Endothelial cell of umbilical vein (primary cell): ENCODE measurements around the gene LSM3. TPM values are rescaled to one million over a fixed set of nuclear protein-coding genes. Genes with fewer than 3 reads are reported as not detected.

Experiments
- BruUV-seq: library from RNA; stranded (reverse); fragments of 400-500 nt; replicated peaks from 2 replicates; lab custom pipeline; 2021; lab: Mats Ljungman, UMichigan
- CTCF ChIA-PET: fragments of 300-600, 350-600 bp; sonication (Branson Sonifier 250); formaldehyde crosslinking; loops from one replicate; lab custom pipeline; 2021; ENCODE audit warnings: antibody characterized with exemption, inconsistent platforms; lab: Charles Lee
- POLR2A ChIA-PET: fragments of 300-600, 350-600 bp; sonication (Branson Sonifier 250); formaldehyde crosslinking; loops from one replicate; lab custom pipeline; 2021; ENCODE audit warnings: antibody characterized with exemption, inconsistent platforms; lab: Charles Lee
- DNase-seq: peaks from one replicate; pipeline ENCODE4 v3.0.0-alpha.2; 2011; ENCODE audit warnings: low read depth, low spot score
- FAIRE-seq: peaks from 2 replicates; lab custom pipeline; 2011; peaks lifted over from hg19 to GRCh38; lab: Jason Lieb, UNC
- H2AFZ ChIP-seq: 2 replicates; pipeline ENCODE4 v1.6.0; 2012; ENCODE audit warnings: low read depth, low read length, control low read depth, inconsistent platforms
- H3K27ac ChIP-seq: 2 replicates; pipeline ENCODE4 v1.5.1; 2011; ENCODE audit warnings: low read depth, mild to moderate bottlenecking, control low read depth, low read length, moderate library complexity; ENCODE audit not compliant: insufficient read depth
- H3K27me3 ChIP-seq, 2 experiments: 2 replicates each; pipeline versions ENCODE4 v1.6.0 to v1.6.1; 2011; ENCODE audit warnings: low read length in 2 of 2, mixed read lengths in 1 of 2; ENCODE audit not compliant: control insufficient read depth in 2 of 2, insufficient read depth in 2 of 2
- H3K36me3 ChIP-seq, 2 experiments: 2 replicates in 1 of 2; 3 replicates in 1 of 2; pipeline ENCODE4 v1.5.1; 2011; ENCODE audit warnings: low read length in 2 of 2, mild to moderate bottlenecking in 1 of 2, moderate library complexity in 1 of 2; ENCODE audit not compliant: control insufficient read depth in 2 of 2, insufficient read depth in 2 of 2; ENCODE audit errors: extremely low read depth in 1 of 2
- H3K4me1 ChIP-seq: 3 replicates; pipeline ENCODE4 v1.5.1; 2011; ENCODE audit warnings: mild to moderate bottlenecking, low read length; ENCODE audit not compliant: control insufficient read depth, insufficient read depth; ENCODE audit errors: extremely low read depth
- H3K4me2 ChIP-seq: 2 replicates; pipeline ENCODE4 v1.6.1; 2011; ENCODE audit warnings: low read length, control low read depth, mixed read lengths; ENCODE audit not compliant: insufficient read depth
- H3K4me3 ChIP-seq, 3 experiments: fragments of 200-600 bp in 1 of 3; sonication (generic), shearing (Covaris generic) in 1 of 3; replicated peaks in 1 of 3; 2 replicates each; pipeline ENCODE4 v1.5.1; 2011 to 2016; ENCODE audit warnings: control low read depth in 3 of 3, low read length in 3 of 3, mild to moderate bottlenecking in 2 of 3, inconsistent platforms in 1 of 3, low read depth in 1 of 3, moderate library complexity in 1 of 3; ENCODE audit not compliant: insufficient read depth in 1 of 3
- H3K79me2 ChIP-seq: 2 replicates; pipeline ENCODE4 v1.6.0; 2012; ENCODE audit warnings: low read length, inconsistent platforms; ENCODE audit not compliant: control insufficient read depth, insufficient read depth
- H3K9ac ChIP-seq: replicated peaks from 2 replicates; pipeline ENCODE3; 2011; ENCODE audit warnings: low read length, control low read depth; ENCODE audit not compliant: insufficient read depth; ENCODE audit errors: extremely low read depth
- H3K9me1 ChIP-seq: replicated peaks from 3 replicates; pipeline ENCODE4 v1.6.0; 2011; ENCODE audit warnings: mild to moderate bottlenecking, low read length; ENCODE audit not compliant: control insufficient read depth, insufficient read depth; ENCODE audit errors: extremely low read depth
- H3K9me3 ChIP-seq: replicated peaks from 2 replicates; pipeline ENCODE4 v1.5.1; 2012; ENCODE audit warnings: low read length, inconsistent platforms; ENCODE audit not compliant: control insufficient read depth, insufficient read depth
- H4K20me1 ChIP-seq: replicated peaks from 2 replicates; pipeline ENCODE3; 2011; ENCODE audit warnings: mild to moderate bottlenecking, low read length; ENCODE audit not compliant: control insufficient read depth, insufficient read depth; ENCODE audit errors: extremely low read depth
- CTCF ChIP-seq, 2 donors: IDR thresholded peaks; 1 replicate in 1 of 2; 2 replicates in 1 of 2; pipeline ENCODE4 v1.5.1; 2011; ENCODE audit warnings: low read length in 2 of 2, mild to moderate bottlenecking in 2 of 2, moderate library complexity in 2 of 2, control low read depth in 1 of 2, inconsistent platforms in 1 of 2, low read depth in 1 of 2; ENCODE audit not compliant: insufficient read depth in 1 of 2; ENCODE audit errors: extremely low read depth in 1 of 2
- EZH2 ChIP-seq: IDR thresholded peaks from 2 replicates; pipeline ENCODE4 v1.6.1; 2012; ENCODE audit warnings: borderline replicate concordance, low read depth, mild to moderate bottlenecking, moderate library complexity, low read length, inconsistent platforms; ENCODE audit not compliant: severe bottlenecking
- FOS ChIP-seq: IDR thresholded peaks from 2 replicates; pipeline ENCODE4 v1.6.1; 2011; ENCODE audit warnings: mild to moderate bottlenecking, low read length, moderate library complexity, borderline replicate concordance; ENCODE audit not compliant: insufficient read depth
- GATA2 ChIP-seq: IDR thresholded peaks from 2 replicates; pipeline ENCODE4 v1.7.0; 2011; ENCODE audit warnings: low read depth, mild to moderate bottlenecking, moderate library complexity, mixed read lengths, low read length; ENCODE audit not compliant: insufficient read length, insufficient read depth
- JUN ChIP-seq: IDR thresholded peaks from 2 replicates; pipeline ENCODE4 v1.6.1; 2011; ENCODE audit warnings: borderline replicate concordance, low read depth; ENCODE audit not compliant: insufficient read length, insufficient read depth
- MAX ChIP-seq: IDR thresholded peaks from 2 replicates; pipeline ENCODE4 v1.6.1; 2011; ENCODE audit not compliant: insufficient read depth, insufficient read length
- MYC ChIP-seq: IDR thresholded peaks from one replicate; pipeline ENCODE4 v1.6.1; 2011; ENCODE audit warnings: mild to moderate bottlenecking, low read depth, low read length
- POLR2A ChIP-seq: IDR thresholded peaks from 2 replicates; pipeline ENCODE4 v1.6.1; 2012; ENCODE audit warnings: low read depth, mild to moderate bottlenecking, control low read depth, low read length
- POLR2AphosphoS5 ChIP-seq: IDR thresholded peaks from 2 replicates; pipeline ENCODE4 v1.6.1; 2012; ENCODE audit warnings: low read depth, mild to moderate bottlenecking, control low read depth, low read length, moderate library complexity; ENCODE audit not compliant: insufficient read depth
- dilution Hi-C: fragments of 300-500 bp; cut with MboI; formaldehyde crosslinking; loops from one replicate; pipeline ENCODE4 v1.15.0; 2019; ENCODE audit warnings: low sequenced_read_pairs; ENCODE audit not compliant: extremely low pct_ligation_motif_present
- intact Hi-C: fragments of 100-400 bp; cut with micrococcal nuclease; formaldehyde crosslinking; loops from one replicate; pipeline ENCODE4 v1.10.0; 2022
- polyA plus RNA-seq, 4 experiments: library from polyadenylated mRNA; depleted of rRNA in 3 of 4; stranded (reverse) in 3 of 4; unstranded in 1 of 4; fragments of >200 nt; gene quantifications; 2 replicates each; pipeline versions ENCODE4 v1.2.1 to v1.2.3, GENCODE V29; 2011 to 2012; ENCODE audit warnings: missing spikeins in 1 of 4
- total RNA-seq: library from RNA; stranded (reverse); gene quantifications from 2 replicates; pipeline ENCODE4 v1.2.3, GENCODE V29; 2021

The LSM3 gene
- total and polyA plus RNA-seq, 2 donors (not counting 3 experiments of a cell fraction or from before 2014, with no cell fraction given) = 4.4 to 13.0 TPM

GRCh38 chr3:14238356-14238755 is 59.7 kb downstream of the LSM3 start:
- FAIRE-seq = no peak

More at GRCh38 chr3:14238356-14238755, 59.7 kb downstream of the LSM3 start:
- Histone ChIP-seq H3K4me2 (no peak overlapping the region), H4K20me1 (no peaks in the 10 kb centered on the region), H2AFZ (no peak overlapping the region), H3K9me1 (no peaks in the 10 kb centered on the region), H3K79me2 (no peaks in the 10 kb centered on the region), H3K4me3 (no peak overlapping the region), H3K4me1 (peaks cover 3% of the 10 kb centered on the region), H3K9ac (no peak overlapping the region), H3K36me3 (no peaks in the 10 kb centered on the region), H3K27me3 (peaks cover 4 to 5% of the 10 kb centered on the region in 2 experiments), H3K27ac (no peak overlapping the region), H3K9me3 (no peaks in the 10 kb centered on the region)
- dilution Hi-C loops = no loop called here
- intact Hi-C loops = no loop called here
- ChIA-PET CTCF (interaction anchor here (1.0 to 6.1 kb wide), 3 partner anchors 10 to 35 kb away, joined by 3 to 27 read pairs (median 3); no protein-coding TSS in a partner anchor), POLR2A (no interaction called here)
- BruUV-seq = no TSS peak
- TF ChIP-seq EZH2 (no peak), JUN (no peak), MYC (no peak), CTCF (IDR thresholded peaks at IDR 0.05; ENCODE audit: extremely low read depth in 1 of 2, insufficient read depth in 1 of 2, low read depth in 1 of 2, low read length in 2 of 2) (no peak), POLR2AphosphoS5 (no peak), GATA2 (no peak), FOS (no peak), POLR2A (no peak), MAX (no peak)
- DNase-seq = no peak
